OCI-LY7 (cell line): ENCODE measurements around the gene LRRC2.

ENCODE experiments used
- EZH2phosphoT487 ChIP-seq: fragments of 200-600 bp; sonication (generic); IDR thresholded peaks from 2 replicates; pipeline ENCODE4 v1.6.1; 2018; ENCODE audit warnings: low read depth, borderline replicate concordance, mild to moderate bottlenecking, mixed run types, antibody characterized with exemption, low read length, moderate library complexity, mixed read lengths
- TF ChIP-seq, protein P1 (sequence below): fragments of 200-600 bp; sonication (generic); conservative IDR thresholded peaks from 2 replicates; pipeline ENCODE4 v1.5.1; 2014; ENCODE audit warnings: mild to moderate bottlenecking, antibody characterized with exemption, low read length, moderate library complexity, mixed read lengths

DNA sequence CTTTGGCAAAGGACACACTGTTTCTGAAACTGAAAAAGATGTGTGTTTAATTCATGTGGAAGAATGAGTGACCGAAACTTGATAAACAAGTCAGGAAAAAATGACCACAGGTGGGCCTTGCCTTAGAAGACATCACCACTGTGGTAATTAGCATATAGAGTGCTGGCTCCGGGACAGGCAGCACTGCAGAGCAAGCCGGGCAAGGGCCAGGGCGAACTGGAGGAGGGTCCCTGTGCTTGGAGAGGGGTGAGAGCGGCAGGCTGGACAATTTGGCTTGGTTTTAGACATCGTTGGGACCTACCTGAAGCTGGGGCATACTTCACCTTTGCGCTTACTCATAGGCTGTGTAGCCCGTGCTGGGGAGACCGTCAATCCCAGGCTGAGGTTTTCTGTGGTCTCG lies 60.1 kb downstream of the LRRC2 start:
- TF ChIP-seq, protein P1, sequence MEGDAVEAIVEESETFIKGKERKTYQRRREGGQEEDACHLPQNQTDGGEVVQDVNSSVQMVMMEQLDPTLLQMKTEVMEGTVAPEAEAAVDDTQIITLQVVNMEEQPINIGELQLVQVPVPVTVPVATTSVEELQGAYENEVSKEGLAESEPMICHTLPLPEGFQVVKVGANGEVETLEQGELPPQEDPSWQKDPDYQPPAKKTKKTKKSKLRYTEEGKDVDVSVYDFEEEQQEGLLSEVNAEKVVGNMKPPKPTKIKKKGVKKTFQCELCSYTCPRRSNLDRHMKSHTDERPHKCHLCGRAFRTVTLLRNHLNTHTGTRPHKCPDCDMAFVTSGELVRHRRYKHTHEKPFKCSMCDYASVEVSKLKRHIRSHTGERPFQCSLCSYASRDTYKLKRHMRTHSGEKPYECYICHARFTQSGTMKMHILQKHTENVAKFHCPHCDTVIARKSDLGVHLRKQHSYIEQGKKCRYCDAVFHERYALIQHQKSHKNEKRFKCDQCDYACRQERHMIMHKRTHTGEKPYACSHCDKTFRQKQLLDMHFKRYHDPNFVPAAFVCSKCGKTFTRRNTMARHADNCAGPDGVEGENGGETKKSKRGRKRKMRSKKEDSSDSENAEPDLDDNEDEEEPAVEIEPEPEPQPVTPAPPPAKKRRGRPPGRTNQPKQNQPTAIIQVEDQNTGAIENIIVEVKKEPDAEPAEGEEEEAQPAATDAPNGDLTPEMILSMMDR: no peak
- no peak for TF ChIP-seq EZH2phosphoT487
